MM.1S (cell line): ENCODE results near the gene ZFPM1.

Experiments used
- DNase-seq: peaks from one replicate; pipeline ENCODE4 v3.0.0-alpha.2; 2015
- H2AFZ ChIP-seq: fragments of 300-600 bp; sonication (generic); 2 replicates; pipeline ENCODE4 v1.6.0; 2016; ENCODE audit warnings: antibody characterized with exemption, low read length
- H3F3A ChIP-seq: fragments of 300-600 bp; sonication (generic); 2 replicates; pipeline ENCODE4 v1.6.1; 2016; ENCODE audit warnings: mild to moderate bottlenecking, antibody characterized with exemption, low read length, moderate library complexity, mixed read lengths; ENCODE audit not compliant: insufficient read depth
- H3K27ac ChIP-seq: fragments of 300-600 bp; sonication (generic); 2 replicates; pipeline ENCODE4 v1.5.1; 2016; ENCODE audit warnings: mild to moderate bottlenecking, low read length
- H3K27me3 ChIP-seq: fragments of 300-600 bp; sonication (generic); replicated peaks from 2 replicates; pipeline ENCODE4 v1.6.0; 2016; ENCODE audit warnings: low read length; ENCODE audit not compliant: insufficient read depth
- H3K36me3 ChIP-seq: fragments of 300-600 bp; sonication (generic); replicated peaks from 2 replicates; pipeline ENCODE4 v1.6.1; 2016; ENCODE audit warnings: mild to moderate bottlenecking, low read length, mixed read lengths; ENCODE audit not compliant: insufficient read depth
- H3K4me1 ChIP-seq: fragments of 300-600 bp; sonication (generic); 2 replicates; pipeline ENCODE4 v1.6.1; 2016; ENCODE audit warnings: low read length, mixed read lengths
- H3K4me2 ChIP-seq: fragments of 300-600 bp; sonication (generic); 2 replicates; pipeline ENCODE4 v1.6.0; 2016; ENCODE audit warnings: low read depth, low read length
- H3K4me3 ChIP-seq: fragments of 300-600 bp; sonication (generic); 2 replicates; pipeline ENCODE4 v1.5.1; 2016; ENCODE audit warnings: low read length, mixed read lengths
- H3K79me2 ChIP-seq: fragments of 300-600 bp; sonication (generic); 2 replicates; pipeline ENCODE4 v1.6.1; 2016; ENCODE audit warnings: mixed run types, low read length, mixed read lengths
- H3K9ac ChIP-seq: fragments of 300-600 bp; sonication (generic); 2 replicates; pipeline ENCODE4 v1.6.1; 2016; ENCODE audit warnings: low read length, mixed read lengths
- H3K9me2 ChIP-seq: fragments of 300-600 bp; sonication (generic); replicated peaks from 2 replicates; pipeline ENCODE4 v1.6.1; 2016; ENCODE audit warnings: mild to moderate bottlenecking, low read length, mixed read lengths; ENCODE audit not compliant: insufficient read depth
- H3K9me3 ChIP-seq: fragments of 300-600 bp; sonication (generic); replicated peaks from 2 replicates; pipeline ENCODE4 v1.6.1; 2016; ENCODE audit warnings: mild to moderate bottlenecking, low read length, mixed read lengths; ENCODE audit not compliant: insufficient read depth
- H4K20me1 ChIP-seq: fragments of 300-600 bp; sonication (generic); 2 replicates; pipeline ENCODE4 v1.6.1; 2016; ENCODE audit warnings: mild to moderate bottlenecking, low read length, moderate library complexity, mixed read lengths; ENCODE audit not compliant: insufficient read depth
- EZH2 ChIP-seq: fragments of 300-600 bp; sonication (generic); optimal IDR thresholded peaks from 2 replicates; pipeline ENCODE3; 2017; ENCODE audit warnings: low read depth, mild to moderate bottlenecking, antibody characterized with exemption, low read length, mixed read lengths
- EZH2phosphoT487 ChIP-seq: fragments of 300-600 bp; sonication (generic); IDR thresholded peaks from 2 replicates; pipeline ENCODE4 v1.6.1; 2018; ENCODE audit warnings: antibody characterized with exemption, low read length
- TF ChIP-seq, protein P1 (sequence below): fragments of 300-600 bp; sonication (generic); IDR thresholded peaks from 2 replicates; pipeline ENCODE4 v1.5.1; 2016; ENCODE audit warnings: antibody characterized with exemption, low read length, mixed read lengths

ZFPM1 gene

DNA sequence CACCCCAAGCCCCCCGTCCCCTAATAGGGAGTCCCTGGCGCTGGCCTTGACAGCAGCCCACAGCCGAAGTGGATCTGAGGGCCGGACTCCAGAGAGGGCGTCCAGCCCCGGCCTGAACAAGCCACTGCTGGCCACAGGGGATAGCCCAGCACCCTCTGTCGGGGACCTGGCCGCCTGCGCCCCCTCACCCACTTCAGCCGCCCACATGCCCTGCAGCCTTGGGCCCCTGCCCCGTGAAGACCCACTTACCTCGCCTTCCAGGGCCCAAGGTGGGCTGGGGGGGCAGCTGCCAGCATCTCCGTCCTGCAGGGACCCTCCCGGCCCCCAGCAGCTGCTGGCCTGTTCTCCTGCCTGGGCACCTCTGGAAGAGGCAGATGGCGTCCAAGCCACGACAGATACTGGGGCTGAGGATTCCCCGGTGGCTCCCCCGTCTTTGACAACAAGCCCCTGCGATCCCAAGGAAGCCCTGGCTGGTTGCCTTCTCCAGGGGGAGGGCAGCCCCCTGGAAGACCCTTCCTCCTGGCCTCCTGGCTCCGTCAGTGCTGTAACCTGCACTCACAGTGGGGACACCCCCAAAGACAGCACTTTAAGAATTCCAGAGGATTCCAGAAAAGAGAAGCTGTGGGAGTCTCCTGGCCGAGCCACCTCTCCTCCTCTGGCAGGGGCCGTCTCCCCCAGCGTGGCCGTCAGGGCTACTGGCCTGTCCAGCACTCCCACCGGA lies 19.3 kb upstream of the ZFPM1 start:
- no peaks in the 10 kb centered on the region for H4K20me1 ChIP-seq
- H3K4me2 ChIP-seq = no peak overlapping the region
- H3K36me3 ChIP-seq = no peaks in the 10 kb centered on the region
- no peaks in the 10 kb centered on the region for H3K9me2 ChIP-seq
- TF ChIP-seq, protein P1, sequence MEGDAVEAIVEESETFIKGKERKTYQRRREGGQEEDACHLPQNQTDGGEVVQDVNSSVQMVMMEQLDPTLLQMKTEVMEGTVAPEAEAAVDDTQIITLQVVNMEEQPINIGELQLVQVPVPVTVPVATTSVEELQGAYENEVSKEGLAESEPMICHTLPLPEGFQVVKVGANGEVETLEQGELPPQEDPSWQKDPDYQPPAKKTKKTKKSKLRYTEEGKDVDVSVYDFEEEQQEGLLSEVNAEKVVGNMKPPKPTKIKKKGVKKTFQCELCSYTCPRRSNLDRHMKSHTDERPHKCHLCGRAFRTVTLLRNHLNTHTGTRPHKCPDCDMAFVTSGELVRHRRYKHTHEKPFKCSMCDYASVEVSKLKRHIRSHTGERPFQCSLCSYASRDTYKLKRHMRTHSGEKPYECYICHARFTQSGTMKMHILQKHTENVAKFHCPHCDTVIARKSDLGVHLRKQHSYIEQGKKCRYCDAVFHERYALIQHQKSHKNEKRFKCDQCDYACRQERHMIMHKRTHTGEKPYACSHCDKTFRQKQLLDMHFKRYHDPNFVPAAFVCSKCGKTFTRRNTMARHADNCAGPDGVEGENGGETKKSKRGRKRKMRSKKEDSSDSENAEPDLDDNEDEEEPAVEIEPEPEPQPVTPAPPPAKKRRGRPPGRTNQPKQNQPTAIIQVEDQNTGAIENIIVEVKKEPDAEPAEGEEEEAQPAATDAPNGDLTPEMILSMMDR = no peak
- TF ChIP-seq EZH2phosphoT487 (no peak), EZH2 (no peak)
- no peak overlapping the region for H3K27ac ChIP-seq
- H2AFZ ChIP-seq = no peak overlapping the region
- no peaks in the 10 kb centered on the region for H3F3A ChIP-seq
- H3K9me3 ChIP-seq = no peaks in the 10 kb centered on the region
- no peak for DNase-seq
- H3K27me3 ChIP-seq = peaks cover 73% of the 10 kb centered on the region
- no peaks in the 10 kb centered on the region for H3K79me2 ChIP-seq
- H3K4me3 ChIP-seq = no peak overlapping the region
- no peak overlapping the region for H3K9ac ChIP-seq
- H3K4me1 ChIP-seq = no peaks in the 10 kb centered on the region

DNA sequence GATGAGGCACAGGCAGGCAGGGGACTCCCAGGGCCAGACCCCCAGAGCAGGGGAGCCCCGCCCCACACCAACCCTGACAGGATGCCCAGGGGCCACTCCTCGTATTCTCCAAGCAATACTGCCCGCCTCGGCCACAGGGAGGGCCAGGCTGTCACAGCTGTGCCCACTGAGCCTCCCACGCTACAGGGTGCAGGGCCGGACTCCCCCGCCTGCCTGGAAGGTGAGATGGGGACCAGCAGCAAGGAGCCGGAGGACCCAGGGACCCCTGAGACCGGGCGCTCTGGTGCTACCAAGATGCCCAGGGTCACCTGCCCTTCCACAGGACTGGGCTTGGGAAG lies 18.8 kb upstream of the ZFPM1 start:
- H3K9me3 ChIP-seq = no peaks in the 10 kb centered on the region
- H3K79me2 ChIP-seq = no peaks in the 10 kb centered on the region
- H2AFZ ChIP-seq = no peak overlapping the region
- TF ChIP-seq EZH2phosphoT487 (no peak), EZH2 (no peak)
- TF ChIP-seq, protein P1 = no peak
- H3K9me2 ChIP-seq = no peaks in the 10 kb centered on the region
- no peaks in the 10 kb centered on the region for H3K36me3 ChIP-seq
- H3K4me2 ChIP-seq = no peak overlapping the region
- no peak for DNase-seq
- H3K27ac ChIP-seq = no peak overlapping the region
- H3K27me3 ChIP-seq = peaks cover 78% of the 10 kb centered on the region
- no peaks in the 10 kb centered on the region for H4K20me1 ChIP-seq
- H3K4me1 ChIP-seq = no peaks in the 10 kb centered on the region
- H3K4me3 ChIP-seq = no peak overlapping the region
- no peak overlapping the region for H3K9ac ChIP-seq
- no peaks in the 10 kb centered on the region for H3F3A ChIP-seq

- TF ChIP-seq EZH2phosphoT487 (no peak), EZH2 (no peak)
- TF ChIP-seq, protein P1 = no peak
- Histone ChIP-seq H3K4me3 (no peak overlapping the region), H3K9me2 (no peaks in the 10 kb centered on the region), H3K4me1 (no peaks in the 10 kb centered on the region), H3K79me2 (no peaks in the 10 kb centered on the region), H3K36me3 (no peaks in the 10 kb centered on the region), H3K9me3 (no peaks in the 10 kb centered on the region), H3K27ac (no peak overlapping the region), H3K9ac (no peak overlapping the region), H3F3A (no peaks in the 10 kb centered on the region), H3K4me2 (no peak overlapping the region), H4K20me1 (no peaks in the 10 kb centered on the region), H2AFZ (no peak overlapping the region), H3K27me3 (peaks cover 82% of the 10 kb centered on the region)
- no peak for DNase-seq
Measured at GRCh38 chr16:88434746-88435145, 18.3 kb upstream of the ZFPM1 start.
